ENCODE results near the gene ULK4. TPM values are rescaled to one million over a fixed set of nuclear protein-coding genes. Genes with fewer than 3 reads are reported as not detected.

The ULK4 gene
- total RNA-seq, 1 experiment from 2014 or later = 6.3 TPM

- no peak for TF ChIP-seq REST (IDR thresholded peaks at IDR 0.05; ENCODE audit: low read depth)
- TF ChIP-seq JUND (IDR thresholded peaks at IDR 0.05) = no peak
- TF ChIP-seq EZH2 (IDR thresholded peaks at IDR 0.05) = no peak
- TF ChIP-seq SP1 (IDR thresholded peaks at IDR 0.05; ENCODE audit: low read depth) = no peak
- TF ChIP-seq ATF3 (IDR thresholded peaks at IDR 0.05) = no peak
- TF ChIP-seq FOSL1 (IDR thresholded peaks at IDR 0.05; ENCODE audit: low read depth) = no peak
- no peak for TF ChIP-seq ZNF274 (IDR thresholded peaks at IDR 0.05; ENCODE audit: low read depth, low read length)
- TF ChIP-seq RAD21 (IDR thresholded peaks at IDR 0.05; ENCODE audit: low read depth) = no peak
- TF ChIP-seq CBX3 (IDR thresholded peaks at IDR 0.05; ENCODE audit: low read depth) = no peak
- TF ChIP-seq EGR1 (IDR thresholded peaks at IDR 0.05; ENCODE audit: low read depth) = no peak
- TF ChIP-seq SRF (IDR thresholded peaks at IDR 0.05; ENCODE audit: low read depth) = no peak
- TF ChIP-seq ZFX (IDR thresholded peaks at IDR 0.05) = no peak
- TF ChIP-seq POLR2AphosphoS5 (IDR thresholded peaks at IDR 0.05; ENCODE audit: low read depth, low read length) = no peak
- TF ChIP-seq ZBTB33 (IDR thresholded peaks at IDR 0.05; ENCODE audit: extremely low read depth, insufficient replicate concordance, low read length) = no peak
- RAD21 ChIA-PET (ENCODE audit: low non-redundant PET in 1 of 2, low total read pairs in 2 of 2, uncharacterized antibody in 2 of 2, unreplicated experiment in 2 of 2) = no interaction called here
- Histone ChIP-seq H3K36me3 (ENCODE audit: control insufficient read depth in 1 of 2, insufficient read depth in 2 of 2, low read length in 2 of 2) (no peaks in the 10 kb centered on the region), H4K20me1 (ENCODE audit: insufficient read depth) (peaks cover 62% of the 10 kb centered on the region), H3K27me3 (ENCODE audit: insufficient read depth, low read length) (no peaks in the 10 kb centered on the region), H3K27ac (ENCODE audit: low read depth, low read length) (no peak overlapping the region), H3K4me3 (replicated peaks in 1 of 2; ENCODE audit: low read depth in 1 of 2, low read length in 2 of 2) (no peak overlapping the region), H3K9me3 (ENCODE audit: control insufficient read depth in 1 of 2, insufficient read depth in 1 of 2, low read depth in 1 of 2, low read length in 2 of 2) (no peaks in the 10 kb centered on the region), H3K9me2 (ENCODE audit: insufficient read depth) (no peaks in the 10 kb centered on the region), H3K79me2 (ENCODE audit: insufficient read depth, low read length) (peaks cover 99% of the 10 kb centered on the region), H3K4me2 (ENCODE audit: low read length) (no peak overlapping the region), H2AFZ (ENCODE audit: low read depth, low read length, poor library complexity, severe bottlenecking) (no peak overlapping the region), H3K4me1 (ENCODE audit: control insufficient read depth in 1 of 2, insufficient read depth in 2 of 2, low read length in 2 of 2) (no peaks in the 10 kb centered on the region), H3K9ac (ENCODE audit: low read length) (no peak overlapping the region)
- ATAC-seq = no peak
- CTCF ChIA-PET = no interaction called here
- BruUV-seq (replicated peaks) = no TSS peak
- no peak for DNase-seq (ENCODE audit: low read depth, low spot score)
- POLR2A ChIA-PET = interaction anchor here (3.5 kb wide), 1 partner anchor 17 kb away, joined by 13 read pairs; the partner anchor contains the start of gene CTNNB1
- intact Hi-C loops (cut with micrococcal nuclease) = no loop called here
Observed at GRCh38 chr3:41216422-41216821, 745.5 kb downstream of the ULK4 start.
